ENCODE results near the gene ABCD3.
"Not testable (repeated sequence)": the region's sequence is repeated elsewhere in the genome, so short reads cannot be mapped to it uniquely, and the experiment has no call there.

Gene ABCD3

GRCh38 chr1:94440088-94440487 lies 21.9 kb downstream of the ABCD3 start:
- in situ Hi-C loops (cut with HindIII; ENCODE audit: low sequenced_read_pairs): no loop called here
- TF ChIP-seq, protein P1, sequence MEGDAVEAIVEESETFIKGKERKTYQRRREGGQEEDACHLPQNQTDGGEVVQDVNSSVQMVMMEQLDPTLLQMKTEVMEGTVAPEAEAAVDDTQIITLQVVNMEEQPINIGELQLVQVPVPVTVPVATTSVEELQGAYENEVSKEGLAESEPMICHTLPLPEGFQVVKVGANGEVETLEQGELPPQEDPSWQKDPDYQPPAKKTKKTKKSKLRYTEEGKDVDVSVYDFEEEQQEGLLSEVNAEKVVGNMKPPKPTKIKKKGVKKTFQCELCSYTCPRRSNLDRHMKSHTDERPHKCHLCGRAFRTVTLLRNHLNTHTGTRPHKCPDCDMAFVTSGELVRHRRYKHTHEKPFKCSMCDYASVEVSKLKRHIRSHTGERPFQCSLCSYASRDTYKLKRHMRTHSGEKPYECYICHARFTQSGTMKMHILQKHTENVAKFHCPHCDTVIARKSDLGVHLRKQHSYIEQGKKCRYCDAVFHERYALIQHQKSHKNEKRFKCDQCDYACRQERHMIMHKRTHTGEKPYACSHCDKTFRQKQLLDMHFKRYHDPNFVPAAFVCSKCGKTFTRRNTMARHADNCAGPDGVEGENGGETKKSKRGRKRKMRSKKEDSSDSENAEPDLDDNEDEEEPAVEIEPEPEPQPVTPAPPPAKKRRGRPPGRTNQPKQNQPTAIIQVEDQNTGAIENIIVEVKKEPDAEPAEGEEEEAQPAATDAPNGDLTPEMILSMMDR (IDR thresholded peaks at IDR 0.05; ENCODE audit: low read depth, low read length): no peak
- no peak overlapping the region for H3K4me3 ChIP-seq (ENCODE audit: low read depth, low read length)
- no peak for DNase-seq (ENCODE audit: low read depth, low spot score)

- H3K4me3 ChIP-seq (ENCODE audit: low read depth, low read length); DNase-seq (ENCODE audit: low read depth, low spot score); in situ Hi-C loops (cut with HindIII; ENCODE audit: low sequenced_read_pairs): not testable (repeated sequence)
These were observed 24.9 kb downstream of the ABCD3 start for GRCh38 chr1:94443067-94443466.

- DNase-seq (ENCODE audit: low read depth, low spot score); in situ Hi-C loops (cut with HindIII; ENCODE audit: low sequenced_read_pairs): not testable (repeated sequence)
These were observed 26.6 kb downstream of the ABCD3 start for GRCh38 chr1:94444819-94445218.

DNA sequence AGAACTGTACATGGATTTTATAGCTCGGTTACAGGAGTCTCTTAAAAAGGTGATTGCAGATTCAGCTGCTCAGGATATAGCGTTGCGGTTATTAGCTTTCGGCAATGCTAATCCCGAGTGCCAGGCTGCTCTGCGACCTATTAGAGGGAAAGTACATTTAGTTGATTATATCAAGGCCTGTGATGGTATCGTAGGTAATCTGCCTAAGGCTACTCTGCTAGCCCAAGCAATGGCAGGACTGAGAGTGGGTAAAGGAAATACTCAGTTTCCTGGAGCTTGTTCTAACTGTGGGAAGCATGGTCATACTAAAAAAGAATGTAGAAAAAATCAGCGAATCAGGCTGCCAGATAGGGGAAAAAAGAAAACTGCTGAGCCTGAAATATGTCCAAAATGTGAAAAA lies 27.5 kb downstream of the ABCD3 start:
- DNase-seq (ENCODE audit: low read depth, low spot score); in situ Hi-C loops (cut with HindIII; ENCODE audit: low sequenced_read_pairs); H3K4me3 ChIP-seq (ENCODE audit: low read depth, low read length): not testable (repeated sequence)

More at GRCh38 chr1:94444819-94445218, 26.6 kb downstream of the ABCD3 start:
- not testable (repeated sequence) for H3K4me3 ChIP-seq (ENCODE audit: low read depth, low read length)

DNA sequence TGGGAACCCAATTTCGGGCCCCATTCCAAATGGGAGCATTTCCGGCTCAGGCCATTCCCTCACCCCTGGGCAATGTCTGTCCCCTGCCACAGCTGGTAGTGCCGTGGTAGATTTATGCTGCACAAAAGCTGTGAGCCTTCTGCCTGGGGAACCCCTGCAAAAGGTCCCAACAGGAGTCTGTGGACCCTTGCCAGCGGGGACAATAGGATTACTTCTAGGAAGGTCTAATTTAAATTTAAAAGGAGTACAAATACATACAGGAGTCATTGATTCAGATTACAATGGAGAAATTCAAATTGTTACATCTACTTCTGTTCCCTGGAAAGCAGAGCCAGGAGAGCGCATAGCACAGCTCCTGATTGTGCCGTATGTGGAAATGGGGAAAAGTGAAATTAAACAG lies 28.0 kb downstream of the ABCD3 start:
- in situ Hi-C loops (cut with HindIII; ENCODE audit: low sequenced_read_pairs); H3K4me3 ChIP-seq (ENCODE audit: low read depth, low read length); DNase-seq (ENCODE audit: low read depth, low spot score): not testable (repeated sequence)

- in situ Hi-C loops (cut with HindIII; ENCODE audit: low sequenced_read_pairs); DNase-seq (ENCODE audit: low read depth, low spot score): not testable (repeated sequence)
These were observed 30.6 kb downstream of the ABCD3 start for GRCh38 chr1:94448741-94449140.

GRCh38 chr1:94456736-94457135 lies 38.5 kb downstream of the ABCD3 start:
- TF ChIP-seq, protein P1 (IDR thresholded peaks at IDR 0.05; ENCODE audit: low read depth, low read length): no peak
- DNase-seq (ENCODE audit: low read depth, low spot score): no peak
- in situ Hi-C loops (cut with HindIII; ENCODE audit: low sequenced_read_pairs): no loop called here

More at GRCh38 chr1:94448741-94449140, 30.6 kb downstream of the ABCD3 start:
- not testable (repeated sequence) for H3K4me3 ChIP-seq (ENCODE audit: low read depth, low read length)

GRCh38 chr1:94462606-94463005 lies 44.4 kb downstream of the ABCD3 start:
- DNase-seq (ENCODE audit: low read depth, low spot score): no peak
- H3K4me3 ChIP-seq (ENCODE audit: low read depth, low read length): no peak overlapping the region
- in situ Hi-C loops (cut with HindIII; ENCODE audit: low sequenced_read_pairs): no loop called here
- TF ChIP-seq, protein P1 (IDR thresholded peaks at IDR 0.05; ENCODE audit: low read depth, low read length): no peak

More at GRCh38 chr1:94456736-94457135, 38.5 kb downstream of the ABCD3 start:
- H3K4me3 ChIP-seq (ENCODE audit: low read depth, low read length): no peak overlapping the region

GRCh38 chr1:94463056-94463764 lies 45.0 kb downstream of the ABCD3 start:
- H3K4me3 ChIP-seq (ENCODE audit: low read depth, low read length): no peak overlapping the region
- in situ Hi-C loops (cut with HindIII; ENCODE audit: low sequenced_read_pairs): no loop called here
- no peak for DNase-seq (ENCODE audit: low read depth, low spot score)
- TF ChIP-seq, protein P1 (IDR thresholded peaks at IDR 0.05; ENCODE audit: low read depth, low read length): no peak

Data from astrocyte of the spinal cord (primary cell).